ENCODE data around the gene LRRC18. TPM values are rescaled to one million over a fixed set of nuclear protein-coding genes. Genes with fewer than 3 reads are reported as not detected.

The LRRC18 gene
- total RNA-seq, 4 donors from 2014 or later, result 0.21 TPM; not detected in 3

DNA sequence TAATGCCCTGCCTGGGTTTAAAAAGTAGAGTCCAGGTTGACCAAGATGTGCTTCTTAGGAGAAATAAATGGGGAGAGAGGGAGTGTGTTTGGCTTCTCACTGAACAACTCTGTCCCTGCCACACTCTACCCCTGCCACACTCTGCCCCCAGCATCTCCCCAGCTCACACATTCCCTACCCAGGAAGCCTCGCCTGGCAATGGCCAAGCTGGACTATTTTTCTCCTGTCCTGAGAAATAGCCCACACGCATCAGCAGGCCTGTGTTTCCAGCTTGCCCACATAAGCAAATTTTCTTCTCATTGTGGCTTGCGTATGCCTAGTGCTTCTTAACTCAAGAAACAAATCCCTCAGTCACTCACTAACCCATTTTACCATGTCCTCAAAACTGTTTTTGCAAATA lies 1.8 kb downstream of the LRRC18 start:
- Histone ChIP-seq H3K4me3 (no peak overlapping the region), H3K4me1 (no peaks in the 10 kb centered on the region), H3K9me3 (no peaks in the 10 kb centered on the region), H3K36me3 (no peaks in the 10 kb centered on the region), H3K27me3 (no peaks in the 10 kb centered on the region), H3K27ac (no peak overlapping the region)
- TF ChIP-seq, protein P1, sequence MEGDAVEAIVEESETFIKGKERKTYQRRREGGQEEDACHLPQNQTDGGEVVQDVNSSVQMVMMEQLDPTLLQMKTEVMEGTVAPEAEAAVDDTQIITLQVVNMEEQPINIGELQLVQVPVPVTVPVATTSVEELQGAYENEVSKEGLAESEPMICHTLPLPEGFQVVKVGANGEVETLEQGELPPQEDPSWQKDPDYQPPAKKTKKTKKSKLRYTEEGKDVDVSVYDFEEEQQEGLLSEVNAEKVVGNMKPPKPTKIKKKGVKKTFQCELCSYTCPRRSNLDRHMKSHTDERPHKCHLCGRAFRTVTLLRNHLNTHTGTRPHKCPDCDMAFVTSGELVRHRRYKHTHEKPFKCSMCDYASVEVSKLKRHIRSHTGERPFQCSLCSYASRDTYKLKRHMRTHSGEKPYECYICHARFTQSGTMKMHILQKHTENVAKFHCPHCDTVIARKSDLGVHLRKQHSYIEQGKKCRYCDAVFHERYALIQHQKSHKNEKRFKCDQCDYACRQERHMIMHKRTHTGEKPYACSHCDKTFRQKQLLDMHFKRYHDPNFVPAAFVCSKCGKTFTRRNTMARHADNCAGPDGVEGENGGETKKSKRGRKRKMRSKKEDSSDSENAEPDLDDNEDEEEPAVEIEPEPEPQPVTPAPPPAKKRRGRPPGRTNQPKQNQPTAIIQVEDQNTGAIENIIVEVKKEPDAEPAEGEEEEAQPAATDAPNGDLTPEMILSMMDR (IDR thresholded peaks at IDR 0.05), result no peak
- no peak for TF ChIP-seq POLR2A (IDR thresholded peaks at IDR 0.05)
- intact Hi-C loops (cut with DNase I; ENCODE audit: low total_unique reads), result no loop called here
- no peak for DNase-seq

DNA sequence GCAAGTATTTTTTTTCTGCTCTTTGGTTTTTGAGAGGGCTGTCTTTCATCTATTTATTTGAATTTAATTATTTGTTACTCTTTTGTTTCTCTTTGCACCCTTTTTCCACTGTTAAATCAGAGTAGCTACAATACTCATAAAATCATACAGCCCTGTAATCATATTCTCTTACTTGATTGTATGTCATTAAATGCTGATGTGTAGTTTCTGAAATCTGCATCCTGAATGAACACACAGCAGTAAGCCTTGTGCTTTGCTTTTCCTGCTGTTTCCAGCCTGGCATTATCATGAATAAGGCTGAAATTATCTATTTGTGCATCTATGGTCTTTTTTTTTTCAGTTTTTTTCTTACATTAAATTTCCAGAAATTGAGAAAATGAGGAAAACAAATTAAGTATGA lies 4.1 kb downstream of the LRRC18 start:
- no peak for DNase-seq
- H3K27me3 ChIP-seq, result no peaks in the 10 kb centered on the region
- no peak for TF ChIP-seq POLR2A (IDR thresholded peaks at IDR 0.05)
- TF ChIP-seq, protein P1 (IDR thresholded peaks at IDR 0.05), result no peak
- no peak overlapping the region for H3K27ac ChIP-seq
- H3K9me3 ChIP-seq, result no peaks in the 10 kb centered on the region
- no peaks in the 10 kb centered on the region for H3K4me1 ChIP-seq
- intact Hi-C loops (cut with DNase I; ENCODE audit: low total_unique reads), result no loop called here
- H3K36me3 ChIP-seq, result no peaks in the 10 kb centered on the region
- no peak overlapping the region for H3K4me3 ChIP-seq

DNA sequence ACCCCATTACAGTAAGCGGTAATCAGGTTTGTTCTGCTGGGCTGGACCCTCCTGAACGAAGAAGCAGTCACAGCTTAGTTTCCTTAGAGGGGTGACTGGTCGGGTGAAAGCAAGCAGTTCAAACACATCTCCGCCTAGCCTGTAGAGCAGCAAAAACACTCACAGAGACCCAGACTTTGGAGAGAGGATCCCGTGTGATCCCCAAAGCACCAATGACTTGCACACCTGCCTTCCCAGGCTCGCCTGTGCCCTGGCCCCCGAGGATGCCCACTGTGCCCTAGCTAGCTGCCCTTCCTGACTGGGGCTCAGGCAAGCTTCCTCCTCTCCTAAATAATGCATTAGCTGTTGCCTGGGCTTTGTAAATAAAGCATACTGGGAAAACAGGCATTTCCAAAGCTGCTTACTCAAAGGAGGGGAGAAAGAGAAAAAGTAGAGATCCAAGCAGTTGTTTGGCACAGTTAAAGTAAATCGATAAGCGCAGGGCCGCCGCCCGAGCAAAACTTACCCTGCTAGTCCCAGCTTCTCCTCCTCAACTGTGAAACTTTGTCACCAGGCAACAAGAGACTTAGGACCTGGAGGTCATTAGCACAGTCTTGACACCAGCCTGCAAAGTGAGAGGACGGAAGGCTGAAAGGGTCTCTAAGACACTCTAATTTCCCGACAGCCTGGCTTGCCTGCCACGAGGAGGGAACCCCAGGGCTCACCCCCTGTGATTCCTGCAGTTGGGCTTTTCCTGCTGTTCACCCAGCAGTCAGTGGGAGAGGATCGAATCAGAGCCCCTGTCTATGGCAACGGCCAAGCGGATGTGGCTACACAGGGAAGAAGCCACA lies 4.8 kb downstream of the LRRC18 start:
- Histone ChIP-seq H3K4me3 (no peak overlapping the region), H3K27me3 (no peaks in the 10 kb centered on the region), H3K4me1 (no peaks in the 10 kb centered on the region), H3K9me3 (no peaks in the 10 kb centered on the region), H3K36me3 (no peaks in the 10 kb centered on the region), H3K27ac (no peak overlapping the region)
- TF ChIP-seq POLR2A (IDR thresholded peaks at IDR 0.05), result no peak
- intact Hi-C loops (cut with DNase I; ENCODE audit: low total_unique reads), result no loop called here
- DNase-seq, result no peak

DNA sequence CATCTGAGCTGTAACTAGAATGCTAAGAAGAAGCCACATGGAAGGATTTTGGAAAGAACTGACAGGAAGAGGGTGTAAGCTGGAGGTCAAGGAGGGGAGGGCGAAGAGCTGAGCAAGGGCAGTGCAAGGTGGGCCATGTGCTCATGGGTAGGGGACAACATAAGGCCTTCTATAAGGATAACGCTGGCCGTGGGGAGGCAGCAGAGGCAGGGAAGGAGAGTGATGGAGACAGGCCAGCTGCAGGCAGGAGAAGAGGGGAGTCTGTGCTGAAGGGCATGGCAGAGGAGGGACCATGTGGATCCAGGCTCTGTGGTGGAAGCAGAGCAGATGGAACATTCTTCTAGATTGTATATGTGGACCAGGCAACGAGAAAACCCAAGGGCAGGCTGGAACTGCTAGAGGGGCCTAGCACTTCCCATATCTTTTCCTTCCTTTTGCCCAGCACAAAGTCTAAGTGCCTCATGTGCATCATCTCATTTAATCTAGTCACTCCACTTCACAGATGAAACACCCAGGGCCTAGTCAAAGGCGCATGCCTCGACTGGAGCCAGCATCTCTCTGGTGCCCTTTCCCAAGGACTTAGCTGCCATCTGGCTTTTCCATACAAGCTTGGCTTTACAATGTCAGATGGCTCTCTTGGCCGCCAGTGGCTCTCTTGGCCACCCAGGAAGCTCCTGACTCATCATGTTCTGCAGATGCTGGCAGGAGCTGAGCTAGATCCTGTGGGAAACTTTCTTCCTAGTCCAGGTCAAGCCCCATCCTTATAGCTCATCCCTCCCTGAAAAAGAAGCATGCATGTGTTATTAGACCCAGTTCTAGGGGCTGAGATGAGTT lies 6.6 kb downstream of the LRRC18 start:
- H3K27ac ChIP-seq, result no peak overlapping the region
- no peaks in the 10 kb centered on the region for H3K36me3 ChIP-seq
- H3K27me3 ChIP-seq, result no peaks in the 10 kb centered on the region
- DNase-seq, result no peak
- H3K4me3 ChIP-seq, result no peak overlapping the region
- intact Hi-C loops (cut with DNase I; ENCODE audit: low total_unique reads), result no loop called here
- TF ChIP-seq POLR2A (IDR thresholded peaks at IDR 0.05), result no peak
- TF ChIP-seq, protein P1 (IDR thresholded peaks at IDR 0.05), result no peak
- H3K9me3 ChIP-seq, result no peaks in the 10 kb centered on the region
- H3K4me1 ChIP-seq, result no peaks in the 10 kb centered on the region

DNA sequence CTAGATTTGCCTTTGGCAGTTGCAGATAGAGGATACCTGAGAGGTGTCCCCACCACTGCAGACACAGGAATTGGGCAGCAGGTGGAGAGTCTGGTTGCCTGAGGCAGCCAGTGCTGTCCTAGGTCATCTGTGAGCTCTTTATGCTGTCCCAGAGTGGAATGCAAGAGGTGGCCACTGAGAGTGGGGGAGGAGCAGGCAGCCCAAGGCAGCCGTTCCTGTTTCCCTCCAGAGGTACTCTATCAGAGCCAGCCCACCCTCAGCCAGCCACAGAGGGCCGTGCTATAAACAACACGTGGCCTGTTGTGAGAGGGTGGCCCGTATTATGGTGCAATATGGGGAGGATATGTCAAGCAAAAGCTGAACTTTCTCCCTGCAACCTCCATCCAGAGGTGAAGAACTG lies 8.5 kb downstream of the LRRC18 start:
- Histone ChIP-seq H3K27ac (no peak overlapping the region), H3K36me3 (no peaks in the 10 kb centered on the region), H3K4me1 (no peaks in the 10 kb centered on the region), H3K4me3 (no peak overlapping the region), H3K27me3 (no peaks in the 10 kb centered on the region), H3K9me3 (no peaks in the 10 kb centered on the region)
- DNase-seq, result no peak
- TF ChIP-seq, protein P1 (IDR thresholded peaks at IDR 0.05), result no peak
- TF ChIP-seq POLR2A (IDR thresholded peaks at IDR 0.05), result no peak
- intact Hi-C loops (cut with DNase I; ENCODE audit: low total_unique reads), result no loop called here

Measured in uterus (tissue), 4 donors.